Right renal pelvis (tissue), 4 donors: Measurements from ENCODE around the gene POLR2J3. TPM values are rescaled to one million over a fixed set of nuclear protein-coding genes. Genes with fewer than 3 reads are reported as not detected.
"Not testable (repeated sequence)": the region's sequence is repeated elsewhere in the genome, so short reads cannot be mapped to it uniquely, and the experiment has no call there.

Source experiments
- DNase-seq, 4 donors: peaks; one replicate each; pipeline ENCODE4 v3.0.0-alpha.2; 2013; ENCODE audit warnings: low read depth in 4 of 4, low spot score in 3 of 4, missing footprints in 1 of 4
- polyA plus RNA-seq, 4 donors: library from polyadenylated mRNA; unstranded; fragments of 120-200 nt; gene quantifications; one replicate each; pipeline ENCODE4 v1.2.1, GENCODE V29; 2013; ENCODE audit not compliant: insufficient read length in 4 of 4

The POLR2J3 gene
- polyA plus RNA-seq, 4 donors = 58.9 to 81.7 (median 77.2) TPM

DNA sequence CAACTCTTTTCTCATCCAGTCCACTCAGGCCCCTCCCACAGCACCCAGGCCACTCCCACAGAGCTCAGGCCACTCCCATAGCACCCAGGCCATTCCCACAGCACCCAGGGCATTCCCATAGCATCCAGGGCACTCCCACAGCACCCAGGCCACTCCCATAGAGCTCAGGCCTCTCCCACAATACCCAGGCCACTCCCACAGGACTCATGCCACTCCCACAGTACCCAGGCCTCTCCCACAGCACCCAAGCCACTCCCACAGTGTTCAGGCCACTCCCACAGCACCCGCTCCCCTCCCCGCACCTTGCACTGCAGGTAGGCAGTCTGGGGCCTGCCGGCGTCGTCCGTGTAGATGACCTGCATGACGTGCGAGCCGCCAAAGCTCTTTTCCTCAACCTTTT, 17.5 kb upstream of the POLR2J3 start:
- not testable (repeated sequence) for DNase-seq

GRCh38 chr7:102583495-102583894, 11.1 kb upstream of the POLR2J3 start:
- not testable (repeated sequence) for DNase-seq

DNA sequence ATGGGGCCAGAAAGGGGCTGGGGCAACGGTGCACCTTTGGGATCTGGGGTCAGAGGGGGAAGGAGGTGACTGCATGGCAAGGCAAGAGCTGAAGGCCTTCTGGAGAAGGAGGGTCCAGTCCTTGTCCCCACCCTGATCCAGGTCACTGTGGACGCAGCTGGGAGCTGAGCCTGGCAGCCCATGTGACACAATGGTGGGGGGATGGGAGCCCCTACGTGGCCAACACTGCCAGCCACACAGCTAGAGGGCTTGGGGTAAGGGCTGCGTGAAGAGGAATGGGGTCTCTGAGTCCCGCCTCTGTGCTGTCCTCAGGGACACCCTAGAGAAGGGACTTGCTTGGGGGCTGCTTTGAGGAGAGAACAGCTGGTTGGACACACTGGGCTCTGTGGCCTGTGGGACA, 9.3 kb upstream of the POLR2J3 start:
- not testable (repeated sequence) for DNase-seq

- DNase-seq = not testable (repeated sequence)
Observed at GRCh38 chr7:102578486-102578885, 6.1 kb upstream of the POLR2J3 start.

GRCh38 chr7:102577315-102578240, 5.2 kb upstream of the POLR2J3 start:
- DNase-seq = not testable (repeated sequence)

DNA sequence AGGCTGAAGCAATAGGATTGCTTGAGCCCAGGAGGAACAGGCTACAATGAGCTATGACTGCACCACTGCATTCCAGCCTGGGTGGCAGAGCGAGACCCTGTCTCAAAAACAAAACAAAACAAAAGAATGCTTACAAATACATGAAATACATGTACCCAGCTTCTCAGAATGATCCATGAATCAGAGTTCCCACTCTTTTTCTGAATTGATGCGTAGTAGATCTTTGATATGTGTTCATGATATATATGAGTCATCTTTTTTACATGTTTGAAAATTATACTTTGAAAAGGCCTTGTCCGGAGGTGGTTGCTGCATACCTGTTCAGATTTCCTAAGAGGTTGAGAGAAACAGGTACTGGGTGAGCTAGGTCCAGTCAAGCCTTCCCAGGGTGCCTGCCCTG, 4.0 kb upstream of the POLR2J3 start:
- not testable (repeated sequence) for DNase-seq

DNA sequence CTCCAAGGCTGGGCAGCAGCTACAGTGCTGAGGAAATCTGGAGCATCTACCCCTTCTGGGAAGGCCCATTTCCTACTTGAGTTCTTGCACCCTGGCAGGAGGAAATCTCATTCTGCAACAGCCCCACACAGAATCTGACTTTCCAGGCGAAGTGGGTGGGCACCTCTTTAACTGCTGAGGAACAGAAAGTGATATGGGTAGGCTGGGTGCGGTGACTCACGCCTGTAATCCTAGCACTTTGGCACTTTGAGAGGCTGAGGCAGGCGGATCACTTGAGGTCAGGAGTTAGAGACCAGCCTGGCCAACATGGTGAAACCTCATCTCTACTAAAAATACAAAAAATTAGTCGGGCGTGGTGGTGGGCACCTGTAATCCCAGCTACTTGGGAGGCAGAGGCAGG, 2.2 kb upstream of the POLR2J3 start:
- DNase-seq = not testable (repeated sequence)

DNA sequence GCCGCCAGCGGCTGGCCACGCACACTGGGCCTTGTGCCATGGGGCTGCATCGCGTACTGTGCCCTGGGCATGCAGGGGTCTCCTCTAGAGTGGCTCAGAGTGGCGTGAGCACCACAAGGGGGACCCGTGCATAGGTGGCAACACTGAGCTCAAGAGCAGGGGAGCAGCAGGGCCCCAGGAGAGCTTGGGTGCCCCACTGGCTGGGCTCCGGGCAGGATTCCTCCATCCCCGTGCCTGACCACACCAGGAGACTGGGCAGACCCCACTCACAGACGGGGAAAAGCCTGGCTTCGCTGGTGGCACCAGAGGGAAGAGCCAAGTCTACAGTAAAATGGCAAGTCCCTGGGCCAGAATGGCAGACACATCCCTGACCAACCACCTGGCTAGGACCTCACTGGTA, 3.8 kb downstream of the POLR2J3 start:
- not testable (repeated sequence) for DNase-seq

- not testable (repeated sequence) for DNase-seq
Observed at GRCh38 chr7:102550808-102551422, 21.5 kb downstream of the POLR2J3 start, which contains the start of gene SPDYE2. Gene SPDYE2 (plus strand): TSS chr7:102551226. CDS start chr7:102553256, 2,030 bp downstream.

DNA sequence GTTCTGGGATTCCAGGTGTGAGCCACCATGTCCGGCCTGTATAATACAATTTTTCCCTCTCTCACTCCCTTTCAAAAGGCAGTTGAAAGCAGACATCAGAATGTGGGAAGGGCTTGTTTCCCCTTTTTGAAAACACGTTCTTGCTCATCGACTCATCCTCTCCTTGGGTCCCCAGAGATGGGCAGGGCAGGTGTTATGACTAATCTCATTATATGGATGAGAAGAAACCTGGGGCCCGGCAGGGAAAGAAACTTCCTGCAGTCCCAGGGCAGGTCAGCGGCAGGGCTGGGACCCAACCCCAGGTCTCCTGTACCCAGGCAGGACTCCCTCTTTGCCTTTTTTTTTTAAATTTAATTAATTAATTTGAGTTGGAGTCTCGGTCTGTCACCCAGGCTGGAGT, 26.0 kb downstream of the POLR2J3 start:
- not testable (repeated sequence) for DNase-seq

DNA sequence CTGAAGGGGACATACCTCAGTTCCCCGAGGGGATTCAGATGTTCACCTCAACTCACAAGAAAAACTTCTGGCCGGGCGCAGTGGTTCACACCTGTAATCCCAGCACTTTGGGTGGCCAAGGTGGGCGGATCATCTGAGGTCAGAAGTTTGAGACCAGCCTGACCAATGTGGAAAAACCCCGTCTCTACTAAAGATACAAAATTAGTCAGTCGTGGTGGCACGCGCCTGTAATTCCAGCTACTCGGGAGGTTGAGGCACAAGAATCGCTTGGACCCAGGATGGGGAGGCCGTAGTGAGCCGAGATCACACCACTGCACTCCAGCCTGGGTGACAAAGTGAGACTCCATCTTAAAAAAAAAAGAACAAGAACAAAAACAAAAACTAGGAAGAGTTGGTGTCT, 27.1 kb downstream of the POLR2J3 start:
- DNase-seq = not testable (repeated sequence)

- not testable (repeated sequence) for DNase-seq
Observed at GRCh38 chr7:102544372-102544771, 28.0 kb downstream of the POLR2J3 start.

- not testable (repeated sequence) for DNase-seq
Observed at GRCh38 chr7:102543596-102543995, 28.8 kb downstream of the POLR2J3 start, which contains the start of gene UPK3BL2. Gene UPK3BL2 (minus strand): TSS chr7:102543696. CDS start chr7:102543636, 60 bp downstream.

GRCh38 chr7:102542771-102543170, 29.6 kb downstream of the POLR2J3 start:
- DNase-seq = not testable (repeated sequence)

DNA sequence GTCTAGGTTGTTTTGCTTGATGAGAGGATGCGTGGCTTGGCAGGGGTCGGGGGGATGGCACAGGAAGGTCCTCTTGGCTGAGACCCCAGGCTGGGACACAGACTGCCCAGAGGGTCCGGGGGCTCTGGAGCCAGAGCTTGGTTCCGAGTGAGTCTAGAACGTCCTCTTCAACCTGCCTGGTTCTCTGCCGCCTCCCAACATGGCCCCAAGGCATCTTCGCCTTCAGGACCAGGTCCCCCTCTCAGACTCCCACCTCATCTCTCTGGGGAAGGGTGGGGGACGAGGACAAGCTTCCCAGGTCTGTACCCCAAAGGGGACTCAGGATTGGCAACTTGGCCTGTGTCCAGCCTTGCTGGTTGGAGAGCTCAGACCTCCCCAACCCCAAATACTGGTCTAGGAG, 30.3 kb downstream of the POLR2J3 start:
- DNase-seq = not testable (repeated sequence)

DNA sequence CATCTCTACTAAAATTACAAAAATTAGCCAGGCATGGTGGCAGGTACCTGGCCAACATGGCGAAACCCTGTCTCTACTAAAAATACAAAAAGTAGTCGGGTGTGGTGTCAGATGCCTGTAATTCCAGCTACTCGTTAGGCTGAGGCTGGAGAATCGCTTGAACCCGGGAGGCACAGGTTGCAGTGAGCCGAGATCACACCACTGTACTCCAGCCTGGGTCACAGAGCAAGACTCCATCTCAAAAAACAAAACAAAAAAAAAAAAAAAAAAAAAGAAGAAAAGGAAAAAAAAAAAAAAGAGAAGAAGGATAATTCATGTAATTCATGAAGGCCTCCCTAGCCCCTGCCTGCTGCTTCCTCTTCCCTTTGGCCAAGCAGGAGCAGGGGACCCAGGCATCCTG, 31.8 kb downstream of the POLR2J3 start:
- not testable (repeated sequence) for DNase-seq

GRCh38 chr7:102535062-102535615, 37.2 kb downstream of the POLR2J3 start:
- DNase-seq = not testable (repeated sequence)

DNA sequence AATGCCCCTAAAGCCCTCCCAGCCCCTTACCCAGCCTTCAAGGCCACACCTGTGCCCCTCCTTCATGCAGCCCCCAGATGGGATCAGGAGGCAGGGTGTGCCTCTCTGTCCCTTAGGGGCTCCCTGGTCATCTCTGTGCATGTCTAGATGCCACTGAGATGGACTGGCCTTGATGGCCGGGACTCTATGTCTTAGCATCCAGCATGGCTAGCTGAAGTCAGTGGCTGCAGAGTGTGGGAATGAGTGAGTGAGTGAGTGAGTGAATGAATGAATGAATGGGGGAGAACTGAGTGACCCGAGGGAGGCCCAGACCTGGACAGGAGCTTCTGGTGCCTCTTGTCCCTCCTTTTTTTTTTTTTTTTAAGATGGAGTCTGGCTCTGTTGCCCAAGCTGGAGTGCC, 40.3 kb downstream of the POLR2J3 start:
- not testable (repeated sequence) for DNase-seq

GRCh38 chr7:102531583-102531982, 40.8 kb downstream of the POLR2J3 start:
- DNase-seq = not testable (repeated sequence)

- not testable (repeated sequence) for DNase-seq
Observed at GRCh38 chr7:102527822-102528793, 44.3 kb downstream of the POLR2J3 start.
